Middle frontal gyrus (tissue), 1 donor: ENCODE results near the gene SERPINB12.

ENCODE experiments used
- DNase-seq: peaks from one replicate; pipeline ENCODE4 v3.0.0-alpha.2; 2015; ENCODE audit warnings: low spot score; ENCODE audit errors: extremely low spot score

SERPINB12 gene

DNA sequence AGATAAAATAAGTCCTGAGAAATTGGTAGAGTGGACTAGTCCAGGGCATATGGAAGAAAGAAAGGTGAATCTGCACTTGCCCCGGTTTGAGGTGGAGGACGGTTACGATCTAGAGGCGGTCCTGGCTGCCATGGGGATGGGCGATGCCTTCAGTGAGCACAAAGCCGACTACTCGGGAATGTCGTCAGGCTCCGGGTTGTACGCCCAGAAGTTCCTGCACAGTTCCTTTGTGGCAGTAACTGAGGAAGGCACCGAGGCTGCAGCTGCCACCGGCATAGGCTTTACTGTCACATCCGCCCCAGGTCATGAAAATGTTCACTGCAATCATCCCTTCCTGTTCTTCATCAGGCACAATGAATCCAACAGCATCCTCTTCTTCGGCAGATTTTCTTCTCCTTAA is 54.8 kb downstream of the SERPINB12 start:
- DNase-seq = no peak

DNA sequence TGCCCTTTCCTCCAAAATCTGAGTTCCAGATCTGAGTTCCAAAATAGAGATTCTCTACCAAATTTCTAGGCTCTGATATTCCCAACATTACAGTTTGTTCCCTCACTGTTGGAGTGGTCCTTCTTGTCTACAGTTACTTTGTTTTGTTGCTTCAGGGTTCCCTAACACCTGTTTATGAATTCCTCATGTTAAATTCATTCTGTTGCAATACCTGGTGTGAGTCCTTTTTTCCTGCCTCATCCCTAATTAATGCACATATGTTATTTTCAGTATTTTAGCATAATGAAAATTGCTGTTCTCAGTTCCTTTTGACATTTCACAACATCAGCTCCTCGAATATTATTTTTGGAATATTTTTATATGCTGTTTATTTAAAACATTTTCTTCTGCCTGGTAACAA is 61.2 kb downstream of the SERPINB12 start:
- DNase-seq = no peak

DNA sequence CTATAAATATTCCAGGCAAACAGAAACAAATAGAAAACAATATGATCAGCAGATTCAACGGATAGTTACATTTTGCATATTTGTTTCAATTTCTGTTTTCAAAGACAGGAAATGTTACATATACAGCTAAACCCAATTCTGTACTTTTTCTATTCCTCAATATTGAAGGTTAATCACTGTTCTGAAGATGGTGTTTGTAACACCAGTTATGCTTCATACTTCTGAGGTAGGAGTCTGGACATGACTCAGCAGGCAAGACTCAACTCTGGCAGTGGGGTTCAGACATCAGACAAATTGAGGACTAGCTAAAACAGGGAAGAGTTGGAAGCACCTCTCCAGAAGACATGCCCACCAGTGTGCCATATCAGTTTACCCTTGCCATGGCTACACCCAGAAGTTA is 61.6 kb downstream of the SERPINB12 start:
- DNase-seq = no peak

DNA sequence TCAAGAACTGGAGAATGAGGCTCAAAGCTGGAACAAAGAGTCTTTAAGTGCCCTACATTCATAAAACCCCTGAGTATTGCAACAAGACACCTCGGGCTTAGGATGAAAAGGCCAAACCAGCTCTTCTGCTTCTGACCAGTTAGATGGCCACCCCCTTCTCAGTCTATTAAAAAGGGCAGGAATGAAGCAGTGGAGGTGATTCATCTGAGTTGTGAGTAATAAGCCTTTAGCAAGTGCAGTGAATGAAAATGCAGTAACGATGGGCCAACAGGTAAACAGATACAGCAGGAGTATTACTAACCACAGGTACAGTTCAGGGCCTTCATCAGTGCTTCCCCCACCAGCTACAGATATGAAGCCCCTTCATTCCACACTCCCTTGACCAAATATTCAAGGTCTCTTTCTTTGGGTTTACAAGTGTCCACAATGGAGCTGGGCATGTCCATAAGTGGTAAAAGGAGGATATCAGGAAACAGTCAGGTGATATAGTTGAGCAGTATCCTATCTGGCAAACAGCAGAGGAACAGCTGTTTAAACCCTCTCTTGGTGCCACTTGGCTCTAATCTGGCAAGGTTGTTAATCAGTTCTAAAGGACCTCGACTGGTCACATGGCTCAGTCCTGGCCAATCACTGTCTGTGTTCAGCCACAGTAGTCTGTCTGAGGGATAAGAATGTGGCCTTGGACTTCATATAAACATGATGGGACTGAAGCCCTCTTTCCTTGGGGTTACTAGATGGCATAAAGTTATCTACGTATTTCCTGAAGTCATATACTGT is 62.8 kb downstream of the SERPINB12 start:
- DNase-seq = no peak

DNA sequence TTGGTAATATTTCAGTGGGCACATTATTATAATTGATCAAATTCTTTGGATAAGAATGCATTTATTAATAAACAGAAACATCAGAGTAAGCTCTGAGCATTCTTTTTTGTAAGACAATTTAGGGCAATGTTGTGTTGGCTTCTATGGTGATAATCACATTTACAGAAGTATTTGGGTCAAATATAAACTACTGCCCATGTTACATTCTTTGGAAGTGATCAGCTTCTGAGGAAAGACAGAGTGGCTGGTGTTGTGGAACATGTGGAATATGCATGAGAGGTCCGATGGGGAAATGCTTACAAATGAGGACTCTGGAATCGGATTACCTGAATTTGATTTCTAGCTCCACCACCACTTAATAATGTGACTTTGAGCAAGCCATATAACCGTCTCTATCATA is 64.4 kb downstream of the SERPINB12 start:
- DNase-seq = no peak

DNA sequence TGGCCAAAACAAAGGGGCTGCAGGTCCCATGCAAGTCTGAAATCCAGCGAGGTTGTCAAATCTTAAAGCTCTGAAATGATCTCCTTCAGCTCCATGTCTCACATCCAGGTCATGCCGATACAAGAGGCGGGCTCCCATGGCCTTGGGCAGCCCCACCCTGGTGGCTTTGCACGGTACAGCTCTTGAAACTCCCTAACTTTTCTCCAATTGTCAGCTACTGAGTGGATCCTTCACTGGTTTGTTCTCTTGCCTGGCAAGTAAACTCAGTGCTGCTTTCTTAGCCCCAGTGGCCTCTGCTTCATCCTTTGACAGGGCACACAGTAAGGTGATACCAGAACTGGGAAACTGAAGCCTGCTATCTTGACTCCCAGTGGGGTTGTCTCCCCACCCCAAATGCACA is 71.3 kb downstream of the SERPINB12 start:
- DNase-seq = no peak

DNA sequence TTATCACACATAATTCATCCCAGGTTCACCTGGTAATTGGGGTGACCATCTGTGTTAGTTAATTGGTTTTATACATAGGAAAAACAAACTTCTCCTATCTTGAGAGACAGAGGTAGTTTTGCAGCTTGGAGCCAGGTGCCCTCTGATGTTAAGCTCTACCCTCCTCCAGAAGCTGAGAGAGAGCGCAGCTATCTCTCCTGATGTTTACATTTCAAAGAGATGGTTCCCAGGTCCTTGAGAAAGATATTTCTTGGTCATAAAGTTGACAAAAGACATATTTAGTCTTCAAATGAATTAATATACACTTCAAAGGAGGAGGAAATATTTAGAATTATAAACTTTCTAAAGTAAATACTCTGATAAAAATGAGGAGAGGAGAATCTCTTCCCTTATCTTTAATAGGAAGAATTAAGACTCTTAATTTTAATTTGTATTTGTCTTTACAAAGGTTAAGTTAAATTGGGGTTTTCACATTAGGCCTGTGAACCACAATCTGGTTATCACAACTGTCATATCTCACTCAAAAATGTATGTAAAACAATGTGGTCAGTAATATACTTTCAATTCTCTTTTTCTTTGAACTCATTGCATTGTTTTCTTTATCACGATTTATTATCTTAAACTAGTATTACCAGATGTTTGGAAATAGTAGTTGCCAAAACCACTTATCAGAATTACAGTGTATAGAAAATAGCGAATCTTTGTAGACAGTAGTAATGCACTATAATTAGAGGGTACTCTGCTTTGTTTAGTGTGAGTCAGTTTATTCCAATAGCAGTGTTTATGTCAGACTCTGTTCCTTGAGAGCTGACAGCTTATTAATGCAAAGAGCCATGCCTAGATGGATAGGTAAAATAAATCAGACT is 75.1 kb downstream of the SERPINB12 start:
- no peak for DNase-seq

DNA sequence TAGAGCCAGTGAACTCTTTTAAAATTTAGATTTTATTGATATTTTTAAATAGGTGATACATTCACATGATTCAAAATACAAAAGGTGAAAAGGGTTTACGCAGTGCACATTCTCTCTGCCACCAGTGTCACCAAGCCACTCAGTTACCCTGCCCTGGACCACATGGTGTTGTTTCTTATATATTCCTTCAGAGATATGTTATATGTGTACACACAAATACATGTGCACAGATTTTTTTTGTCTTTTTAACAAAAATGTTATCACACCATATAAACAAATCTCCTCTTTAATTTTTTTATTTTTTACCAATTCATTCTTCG is 75.7 kb downstream of the SERPINB12 start:
- DNase-seq = no peak
